HG02973 (cell line): ENCODE data around the gene PARN.
A peak's percentile ranks its signal among the peaks of the same experiment; 100 is the strongest.
"Not testable (repeated sequence)": the region's sequence is repeated elsewhere in the genome, so short reads cannot be mapped to it uniquely, and the experiment has no call there.

ENCODE experiments used
- ATAC-seq: cut with Tn5 transposase; IDR thresholded peaks from one replicate; pipeline ENCODE4 v1.9.1; 2021; ENCODE audit warnings: moderate library complexity; ENCODE audit not compliant: unreplicated experiment

PARN gene

GRCh38 chr16:14634389-14634725, 4.3 kb upstream of the PARN start:
- no peak for ATAC-seq

GRCh38 chr16:14632693-14633569, 2.9 kb upstream of the PARN start, which contains the start of gene BFAR:
Gene BFAR, plus strand, starts transcription at chr16:14632951. Its CDS starts 11,396 bp downstream, at chr16:14644347.
- ATAC-seq: peak; percentile 72

- ATAC-seq: not testable (repeated sequence)
Measured at GRCh38 chr16:14630620-14631330, 715 bp upstream of the PARN start.

- peak; percentile 2 for ATAC-seq
Measured at GRCh38 chr16:14629612-14629918, 495 bp downstream of the PARN start.

- no peak for ATAC-seq
Measured at GRCh38 chr16:14628806-14629611, 1.1 kb downstream of the PARN start.

- ATAC-seq: no peak
Measured at GRCh38 chr16:14627078-14627477, 3.0 kb downstream of the PARN start.

- no peak for ATAC-seq
Measured at GRCh38 chr16:14618566-14618965, 11.5 kb downstream of the PARN start.

- no peak for ATAC-seq
Measured at GRCh38 chr16:14616280-14616679, 13.8 kb downstream of the PARN start.

- ATAC-seq: no peak
Measured at GRCh38 chr16:14613991-14614390, 16.1 kb downstream of the PARN start.

GRCh38 chr16:14611660-14612059, 18.4 kb downstream of the PARN start:
- ATAC-seq: no peak

- ATAC-seq: no peak
Measured at GRCh38 chr16:14609716-14610115, 20.3 kb downstream of the PARN start.

- ATAC-seq: no peak
Measured at GRCh38 chr16:14608604-14609003, 21.5 kb downstream of the PARN start.

GRCh38 chr16:14608111-14608566, 21.9 kb downstream of the PARN start:
- ATAC-seq: no peak

- no peak for ATAC-seq
Measured at GRCh38 chr16:14606102-14606501, 24.0 kb downstream of the PARN start.

GRCh38 chr16:14602443-14602963, 27.6 kb downstream of the PARN start:
- no peak for ATAC-seq

GRCh38 chr16:14600164-14600563, 29.9 kb downstream of the PARN start:
- no peak for ATAC-seq

- no peak for ATAC-seq
Measured at GRCh38 chr16:14586637-14587305, 43.3 kb downstream of the PARN start.

- ATAC-seq: no peak
Measured at GRCh38 chr16:14585287-14585686, 44.8 kb downstream of the PARN start.

GRCh38 chr16:14580926-14581325, 49.1 kb downstream of the PARN start:
- ATAC-seq: not testable (repeated sequence)

- ATAC-seq: no peak
Measured at GRCh38 chr16:14579266-14579665, 50.8 kb downstream of the PARN start.

GRCh38 chr16:14576532-14576931, 53.5 kb downstream of the PARN start:
- ATAC-seq: no peak
